Measurements from ENCODE around the gene ATP8B4. TPM values are rescaled to one million over a fixed set of nuclear protein-coding genes. Genes with fewer than 3 reads are reported as not detected.
A peak's percentile ranks its signal among the peaks of the same experiment; 100 is the strongest.

The ATP8B4 gene
- total RNA-seq, 4 donors from 2014 or later, result 2.7 to 6.3 (median 3.7) TPM

- peaks cover 5 to 31% (median 23%) of the 10 kb centered on the region in 4 donors for H3K4me1 ChIP-seq
- intact Hi-C loops (cut with DNase I), result no loop called here
- H3K27me3 ChIP-seq, result no peaks in the 10 kb centered on the region
- H3K4me3 ChIP-seq, result no peak overlapping the region
- H3K36me3 ChIP-seq, result no peaks in the 10 kb centered on the region
- no peak for TF ChIP-seq EP300 (IDR thresholded peaks at IDR 0.05)
- no peak for TF ChIP-seq POLR2AphosphoS5 (IDR thresholded peaks at IDR 0.05)
- TF ChIP-seq CTCF (IDR thresholded peaks at IDR 0.05), result no peak
- TF ChIP-seq POLR2A (IDR thresholded peaks at IDR 0.05; ENCODE audit: low read depth), result no peak
- no peaks in the 10 kb centered on the region for H3K9me3 ChIP-seq
- no peak for DNase-seq (ENCODE audit: extremely low spot score)
- WGBS, result 78% methylated on average over 1 of the region's 1 CpG
- H3K27ac ChIP-seq (replicated peaks in 1 of 4), result no peak overlapping the region
Measured at GRCh38 chr15:49814709-49815108, 304.3 kb downstream of the ATP8B4 start.

GRCh38 chr15:49813625-49814024, 305.4 kb downstream of the ATP8B4 start:
- Histone ChIP-seq H3K9me3 (no peaks in the 10 kb centered on the region), H3K27me3 (no peaks in the 10 kb centered on the region), H3K36me3 (no peaks in the 10 kb centered on the region), H3K27ac (replicated peaks in 1 of 4) (no peak overlapping the region), H3K4me1 (peaks cover 5 to 37% (median 26%) of the 10 kb centered on the region in 4 donors), H3K4me3 (no peak overlapping the region)
- DNase-seq (ENCODE audit: extremely low spot score), result no peak
- TF ChIP-seq CTCF (IDR thresholded peaks at IDR 0.05), result no peak
- intact Hi-C loops (cut with DNase I), result no loop called here

- no peak for TF ChIP-seq EP300 (IDR thresholded peaks at IDR 0.05)
- TF ChIP-seq CTCF (IDR thresholded peaks at IDR 0.05), result no peak
- TF ChIP-seq POLR2A (IDR thresholded peaks at IDR 0.05; ENCODE audit: low read depth), result no peak
- no peak for TF ChIP-seq POLR2AphosphoS5 (IDR thresholded peaks at IDR 0.05)
Measured at GRCh38 chr15:49810720-49811119, 308.3 kb downstream of the ATP8B4 start.

GRCh38 chr15:49809894-49810609, 309.0 kb downstream of the ATP8B4 start:
- Histone ChIP-seq H3K27me3 (no peaks in the 10 kb centered on the region), H3K4me3 (no peak overlapping the region), H3K4me1 (peaks cover 5 to 24% (median 18%) of the 10 kb centered on the region in 4 donors), H3K9me3 (no peaks in the 10 kb centered on the region), H3K27ac (replicated peaks in 1 of 4) (peak overlapping the region in 2 of 4 donors; percentile 12 to 27), H3K36me3 (no peaks in the 10 kb centered on the region)
- TF ChIP-seq EP300 (IDR thresholded peaks at IDR 0.05) (no peak), POLR2AphosphoS5 (IDR thresholded peaks at IDR 0.05) (no peak), CTCF (IDR thresholded peaks at IDR 0.05) (no peak), POLR2A (IDR thresholded peaks at IDR 0.05; ENCODE audit: low read depth) (no peak)
- intact Hi-C loops (cut with DNase I), result no loop called here
- no peak for DNase-seq (ENCODE audit: extremely low spot score)
- WGBS, result 89% methylated on average over 2 of the region's 2 CpGs

More at GRCh38 chr15:49810720-49811119, 308.3 kb downstream of the ATP8B4 start:
- H3K36me3 ChIP-seq, result no peaks in the 10 kb centered on the region
- no peaks in the 10 kb centered on the region for H3K27me3 ChIP-seq
- H3K9me3 ChIP-seq, result no peaks in the 10 kb centered on the region
- no peak for DNase-seq (ENCODE audit: extremely low spot score)
- intact Hi-C loops (cut with DNase I), result no loop called here
- H3K27ac ChIP-seq (replicated peaks in 1 of 4), result peak overlapping the region in 2 of 4 donors; percentile 12 to 27
- H3K4me1 ChIP-seq, result peaks cover 5 to 29% (median 19%) of the 10 kb centered on the region in 4 donors
- H3K4me3 ChIP-seq, result no peak overlapping the region

GRCh38 chr15:49808341-49808740, 310.7 kb downstream of the ATP8B4 start:
- TF ChIP-seq CTCF (IDR thresholded peaks at IDR 0.05), result no peak
- no peak for TF ChIP-seq POLR2AphosphoS5 (IDR thresholded peaks at IDR 0.05)
- TF ChIP-seq EP300 (IDR thresholded peaks at IDR 0.05), result no peak
- no peak for TF ChIP-seq POLR2A (IDR thresholded peaks at IDR 0.05; ENCODE audit: low read depth)
- WGBS, result 81% methylated on average over 1 of the region's 1 CpG
- Histone ChIP-seq H3K9me3 (no peaks in the 10 kb centered on the region), H3K36me3 (no peaks in the 10 kb centered on the region), H3K27ac (replicated peaks in 1 of 4) (no peak overlapping the region), H3K4me1 (peaks cover 5 to 24% (median 18%) of the 10 kb centered on the region in 4 donors), H3K4me3 (no peak overlapping the region), H3K27me3 (no peaks in the 10 kb centered on the region)
- no peak for DNase-seq (ENCODE audit: extremely low spot score)
- intact Hi-C loops (cut with DNase I), result no loop called here

All from esophagus muscularis mucosa (tissue), 4 donors.